Measurements from ENCODE around the gene STX4.

- no peak for TF ChIP-seq REST (IDR thresholded peaks at IDR 0.05; ENCODE audit: insufficient read depth in 1 of 2, low read depth in 2 of 2, low read length in 2 of 2)
- TF ChIP-seq SIN3A (IDR thresholded peaks at IDR 0.05; ENCODE audit: borderline replicate concordance, insufficient read depth, low read length): no peak
- TF ChIP-seq TAF1 (IDR thresholded peaks at IDR 0.05; ENCODE audit: borderline replicate concordance, insufficient read depth, low read length): no peak
Observed at GRCh38 chr16:30991052-30991451, 42.3 kb upstream of the STX4 start.
